MM.1S (cell line): ENCODE results near the gene SEZ6L.

Experiments
- DNase-seq: peaks from one replicate; pipeline ENCODE4 v3.0.0-alpha.2; 2015
- H2AFZ ChIP-seq: fragments of 300-600 bp; sonication (generic); 2 replicates; pipeline ENCODE4 v1.6.0; 2016; ENCODE audit warnings: antibody characterized with exemption, low read length
- H3F3A ChIP-seq: fragments of 300-600 bp; sonication (generic); 2 replicates; pipeline ENCODE4 v1.6.1; 2016; ENCODE audit warnings: mild to moderate bottlenecking, antibody characterized with exemption, low read length, moderate library complexity, mixed read lengths; ENCODE audit not compliant: insufficient read depth
- H3K27ac ChIP-seq: fragments of 300-600 bp; sonication (generic); 2 replicates; pipeline ENCODE4 v1.5.1; 2016; ENCODE audit warnings: mild to moderate bottlenecking, low read length
- H3K27me3 ChIP-seq: fragments of 300-600 bp; sonication (generic); replicated peaks from 2 replicates; pipeline ENCODE4 v1.6.0; 2016; ENCODE audit warnings: low read length; ENCODE audit not compliant: insufficient read depth
- H3K36me3 ChIP-seq: fragments of 300-600 bp; sonication (generic); replicated peaks from 2 replicates; pipeline ENCODE4 v1.6.1; 2016; ENCODE audit warnings: mild to moderate bottlenecking, low read length, mixed read lengths; ENCODE audit not compliant: insufficient read depth
- H3K4me1 ChIP-seq: fragments of 300-600 bp; sonication (generic); 2 replicates; pipeline ENCODE4 v1.6.1; 2016; ENCODE audit warnings: low read length, mixed read lengths
- H3K4me2 ChIP-seq: fragments of 300-600 bp; sonication (generic); 2 replicates; pipeline ENCODE4 v1.6.0; 2016; ENCODE audit warnings: low read depth, low read length
- H3K4me3 ChIP-seq: fragments of 300-600 bp; sonication (generic); 2 replicates; pipeline ENCODE4 v1.5.1; 2016; ENCODE audit warnings: low read length, mixed read lengths
- H3K79me2 ChIP-seq: fragments of 300-600 bp; sonication (generic); 2 replicates; pipeline ENCODE4 v1.6.1; 2016; ENCODE audit warnings: mixed run types, low read length, mixed read lengths
- H3K9ac ChIP-seq: fragments of 300-600 bp; sonication (generic); 2 replicates; pipeline ENCODE4 v1.6.1; 2016; ENCODE audit warnings: low read length, mixed read lengths
- H3K9me2 ChIP-seq: fragments of 300-600 bp; sonication (generic); replicated peaks from 2 replicates; pipeline ENCODE4 v1.6.1; 2016; ENCODE audit warnings: mild to moderate bottlenecking, low read length, mixed read lengths; ENCODE audit not compliant: insufficient read depth
- H3K9me3 ChIP-seq: fragments of 300-600 bp; sonication (generic); replicated peaks from 2 replicates; pipeline ENCODE4 v1.6.1; 2016; ENCODE audit warnings: mild to moderate bottlenecking, low read length, mixed read lengths; ENCODE audit not compliant: insufficient read depth
- H4K20me1 ChIP-seq: fragments of 300-600 bp; sonication (generic); 2 replicates; pipeline ENCODE4 v1.6.1; 2016; ENCODE audit warnings: mild to moderate bottlenecking, low read length, moderate library complexity, mixed read lengths; ENCODE audit not compliant: insufficient read depth
- EZH2 ChIP-seq: fragments of 300-600 bp; sonication (generic); optimal IDR thresholded peaks from 2 replicates; pipeline ENCODE3; 2017; ENCODE audit warnings: low read depth, mild to moderate bottlenecking, antibody characterized with exemption, low read length, mixed read lengths
- EZH2phosphoT487 ChIP-seq: fragments of 300-600 bp; sonication (generic); IDR thresholded peaks from 2 replicates; pipeline ENCODE4 v1.6.1; 2018; ENCODE audit warnings: antibody characterized with exemption, low read length
- TF ChIP-seq, protein P1 (sequence below): fragments of 300-600 bp; sonication (generic); IDR thresholded peaks from 2 replicates; pipeline ENCODE4 v1.5.1; 2016; ENCODE audit warnings: antibody characterized with exemption, low read length, mixed read lengths

The SEZ6L gene

DNA sequence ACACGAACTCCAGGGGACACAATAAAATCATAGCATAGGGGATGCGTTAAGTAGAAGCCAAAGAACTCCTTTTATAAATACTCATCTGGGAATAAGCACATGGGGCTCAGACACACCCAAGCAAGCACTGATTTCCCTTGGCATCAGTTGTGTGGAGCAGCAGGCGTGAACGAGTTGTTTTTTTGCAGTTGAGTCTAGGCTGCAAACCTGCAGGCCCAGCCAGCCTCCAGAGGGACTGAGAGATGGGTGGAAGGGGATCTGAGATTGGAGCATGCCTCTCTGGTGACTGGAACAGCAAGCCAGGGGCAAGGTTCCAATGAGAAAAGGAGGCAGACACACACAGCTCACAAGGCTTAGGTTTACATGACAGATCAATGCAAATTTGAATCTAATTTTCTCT lies 27.4 kb upstream of the SEZ6L start:
- Histone ChIP-seq H3K36me3 (no peaks in the 10 kb centered on the region), H3F3A (no peaks in the 10 kb centered on the region), H2AFZ (no peak overlapping the region), H3K4me2 (no peak overlapping the region), H4K20me1 (no peaks in the 10 kb centered on the region), H3K9me2 (no peaks in the 10 kb centered on the region), H3K9ac (no peak overlapping the region), H3K27me3 (peaks cover 65% of the 10 kb centered on the region), H3K9me3 (no peaks in the 10 kb centered on the region), H3K4me3 (no peak overlapping the region), H3K4me1 (no peaks in the 10 kb centered on the region), H3K27ac (no peak overlapping the region), H3K79me2 (no peaks in the 10 kb centered on the region)
- TF ChIP-seq EZH2phosphoT487 (no peak), EZH2 (no peak)
- TF ChIP-seq, protein P1, sequence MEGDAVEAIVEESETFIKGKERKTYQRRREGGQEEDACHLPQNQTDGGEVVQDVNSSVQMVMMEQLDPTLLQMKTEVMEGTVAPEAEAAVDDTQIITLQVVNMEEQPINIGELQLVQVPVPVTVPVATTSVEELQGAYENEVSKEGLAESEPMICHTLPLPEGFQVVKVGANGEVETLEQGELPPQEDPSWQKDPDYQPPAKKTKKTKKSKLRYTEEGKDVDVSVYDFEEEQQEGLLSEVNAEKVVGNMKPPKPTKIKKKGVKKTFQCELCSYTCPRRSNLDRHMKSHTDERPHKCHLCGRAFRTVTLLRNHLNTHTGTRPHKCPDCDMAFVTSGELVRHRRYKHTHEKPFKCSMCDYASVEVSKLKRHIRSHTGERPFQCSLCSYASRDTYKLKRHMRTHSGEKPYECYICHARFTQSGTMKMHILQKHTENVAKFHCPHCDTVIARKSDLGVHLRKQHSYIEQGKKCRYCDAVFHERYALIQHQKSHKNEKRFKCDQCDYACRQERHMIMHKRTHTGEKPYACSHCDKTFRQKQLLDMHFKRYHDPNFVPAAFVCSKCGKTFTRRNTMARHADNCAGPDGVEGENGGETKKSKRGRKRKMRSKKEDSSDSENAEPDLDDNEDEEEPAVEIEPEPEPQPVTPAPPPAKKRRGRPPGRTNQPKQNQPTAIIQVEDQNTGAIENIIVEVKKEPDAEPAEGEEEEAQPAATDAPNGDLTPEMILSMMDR, result no peak
- no peak for DNase-seq

DNA sequence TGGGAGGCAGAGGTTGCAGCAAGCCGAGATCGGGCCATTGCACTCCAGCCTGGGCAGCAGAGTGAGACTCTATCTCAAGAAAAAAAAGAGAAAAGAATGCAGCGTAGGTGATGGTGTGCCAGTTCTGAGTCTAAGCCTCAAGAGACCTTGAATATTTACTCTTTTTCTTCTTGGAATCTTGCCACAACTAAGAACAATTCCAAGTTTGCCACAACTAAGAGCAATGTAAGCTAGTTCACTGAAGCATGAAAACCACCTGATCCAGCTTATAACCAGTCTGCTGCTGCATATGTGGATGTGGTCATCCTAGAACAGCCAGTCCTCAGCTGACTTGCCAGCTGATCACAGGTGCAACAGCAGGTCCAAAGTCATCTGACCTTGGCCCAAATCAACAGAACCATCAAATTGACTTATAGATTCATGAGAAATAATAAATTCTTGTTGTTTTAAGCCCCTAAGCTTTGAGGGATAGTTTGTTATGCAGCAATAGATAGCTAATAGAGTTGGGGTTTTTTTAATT lies 25.4 kb upstream of the SEZ6L start:
- Histone ChIP-seq H2AFZ (no peak overlapping the region), H3K36me3 (no peaks in the 10 kb centered on the region), H3K9ac (no peak overlapping the region), H4K20me1 (no peaks in the 10 kb centered on the region), H3K9me2 (no peaks in the 10 kb centered on the region), H3F3A (no peaks in the 10 kb centered on the region), H3K4me2 (no peak overlapping the region), H3K4me3 (no peak overlapping the region), H3K4me1 (no peaks in the 10 kb centered on the region), H3K79me2 (no peaks in the 10 kb centered on the region), H3K27me3 (peaks cover 69% of the 10 kb centered on the region), H3K27ac (no peak overlapping the region), H3K9me3 (no peaks in the 10 kb centered on the region)
- DNase-seq, result no peak
- TF ChIP-seq EZH2, result no peak
- TF ChIP-seq, protein P1, result no peak
- no peak for TF ChIP-seq EZH2phosphoT487

DNA sequence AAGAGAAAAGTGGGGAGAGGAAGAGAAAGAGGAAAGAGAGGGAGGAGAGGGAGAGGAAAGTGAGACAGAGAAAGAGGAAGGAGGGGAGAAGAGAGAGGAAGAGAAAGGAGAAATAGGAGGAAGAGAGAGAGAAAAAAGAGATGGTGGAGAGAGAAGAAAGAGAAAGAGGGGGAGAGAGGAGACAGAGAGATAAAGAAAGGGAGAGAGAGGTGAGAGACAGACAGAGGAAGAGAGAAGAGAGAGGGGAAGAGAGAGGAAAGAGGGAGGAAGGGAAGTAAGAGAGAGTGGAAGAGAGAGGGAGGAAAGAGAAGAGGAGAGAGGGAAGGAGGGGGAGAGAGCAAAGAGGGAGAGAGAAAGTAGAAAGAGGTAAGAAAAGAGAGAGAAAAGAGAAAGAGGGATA lies 9.4 kb upstream of the SEZ6L start:
- Histone ChIP-seq H4K20me1 (no peaks in the 10 kb centered on the region), H3K9me2 (no peaks in the 10 kb centered on the region), H3K9ac (no peak overlapping the region), H3K4me2 (no peak overlapping the region), H3K9me3 (no peaks in the 10 kb centered on the region), H3K36me3 (no peaks in the 10 kb centered on the region), H3K4me3 (no peak overlapping the region), H3K4me1 (no peaks in the 10 kb centered on the region), H3K27me3 (peaks cover 73% of the 10 kb centered on the region), H3F3A (no peaks in the 10 kb centered on the region), H2AFZ (no peak overlapping the region), H3K27ac (no peak overlapping the region), H3K79me2 (no peaks in the 10 kb centered on the region)
- DNase-seq, result no peak
- TF ChIP-seq, protein P1, result no peak
- no peak for TF ChIP-seq EZH2phosphoT487
- TF ChIP-seq EZH2, result no peak
